SU-DHL-6 (cell line): Measurements from ENCODE around the gene INMT.

Experiments
- CTCF ChIP-seq: fragments of 200-600 bp; sonication (generic); IDR thresholded peaks from one replicate; pipeline ENCODE4 v1.5.1; 2017; ENCODE audit warnings: antibody characterized with exemption, mild to moderate bottlenecking, low read length, moderate library complexity; ENCODE audit not compliant: insufficient read depth, poor library complexity, severe bottlenecking
- EZH2phosphoT487 ChIP-seq: fragments of 200-600 bp; sonication (generic), shearing (Covaris generic); conservative IDR thresholded peaks from 2 replicates; pipeline ENCODE4 v1.6.1; 2018; ENCODE audit warnings: mild to moderate bottlenecking, antibody characterized with exemption, low read length, moderate library complexity, mixed read lengths

GRCh38 chr7:30739691-30740090, 12.2 kb upstream of the INMT start:
- TF ChIP-seq CTCF, result no peak
- TF ChIP-seq EZH2phosphoT487, result no peak
